ELR (cell line): ENCODE measurements around the gene LYRM1.
A peak's percentile ranks its signal among the peaks of the same experiment; 100 is the strongest.
"Not testable (repeated sequence)": the region's sequence is repeated elsewhere in the genome, so short reads cannot be mapped to it uniquely, and the experiment has no call there.

Experiments used
- DNase-seq: peaks from one replicate; pipeline ENCODE4 v3.0.0-alpha.2; 2015; ENCODE audit warnings: low read depth

Gene LYRM1

GRCh38 chr16:20900299-20901067 is at the start of gene LYRM1, which contains the start of gene DCUN1D3:
Gene LYRM1, plus strand, starts transcription at chr16:20900771. Its CDS starts 14,785 bp downstream, at chr16:20915556.
Gene DCUN1D3, minus strand, starts transcription at chr16:20900358. Its CDS starts 37,820 bp downstream, at chr16:20862538.
- peak; percentile 97 for DNase-seq

- no peak for DNase-seq
These were observed 49.6 kb upstream of the LYRM1 start for GRCh38 chr16:20850981-20851380.

GRCh38 chr16:20851601-20852000 is 49.0 kb upstream of the LYRM1 start:
- peak; percentile 68 for DNase-seq

GRCh38 chr16:20853143-20853542 is 47.4 kb upstream of the LYRM1 start:
- no peak for DNase-seq

GRCh38 chr16:20853981-20854620 is 46.5 kb upstream of the LYRM1 start:
- DNase-seq, result peak; percentile 22

GRCh38 chr16:20854963-20855362 is 45.6 kb upstream of the LYRM1 start:
- no peak for DNase-seq

- no peak for DNase-seq
These were observed 43.3 kb upstream of the LYRM1 start for GRCh38 chr16:20857281-20857680.

- no peak for DNase-seq
These were observed 41.3 kb upstream of the LYRM1 start for GRCh38 chr16:20859229-20859628.

GRCh38 chr16:20859699-20860098 is 40.9 kb upstream of the LYRM1 start:
- no peak for DNase-seq

GRCh38 chr16:20860361-20860760 is 40.2 kb upstream of the LYRM1 start:
- no peak for DNase-seq

- DNase-seq, result not testable (repeated sequence)
These were observed 39.6 kb upstream of the LYRM1 start for GRCh38 chr16:20860995-20861394.

GRCh38 chr16:20862162-20862960 is 38.2 kb upstream of the LYRM1 start:
- DNase-seq, result no peak

GRCh38 chr16:20864376-20864775 is 36.2 kb upstream of the LYRM1 start:
- DNase-seq, result not testable (repeated sequence)

GRCh38 chr16:20865420-20866131 is 35.0 kb upstream of the LYRM1 start:
- DNase-seq, result peak; percentile 33

- DNase-seq, result peak; percentile 77
These were observed 34.3 kb upstream of the LYRM1 start for GRCh38 chr16:20866145-20866772.

GRCh38 chr16:20866801-20867200 is 33.8 kb upstream of the LYRM1 start:
- no peak for DNase-seq

- DNase-seq, result peak; percentile 28
These were observed 33.0 kb upstream of the LYRM1 start for GRCh38 chr16:20867585-20867984.

GRCh38 chr16:20868890-20869289 is 31.7 kb upstream of the LYRM1 start:
- DNase-seq, result peak; percentile 24

GRCh38 chr16:20870122-20870820 is 30.3 kb upstream of the LYRM1 start:
- DNase-seq, result no peak

- no peak for DNase-seq
These were observed 29.3 kb upstream of the LYRM1 start for GRCh38 chr16:20871258-20871657.
